T-helper 2 cell treated with Interferon-gamma antibody and Interleukin-4, amounts not matched to agents 5 μg/mL and 100 μg/mL, for 36 hours (primary cell): ENCODE results near the gene BASP1.

Experiments used
- DNase-seq: peaks from one replicate; pipeline ENCODE4 v3.0.0; 2021; ENCODE audit warnings: low spot score
- H3K27ac Mint-ChIP-seq: one replicate; pipeline ENCODE4 v1.8.0; 2021; ENCODE audit warnings: mild to moderate bottlenecking, mixed read lengths
- H3K27me3 Mint-ChIP-seq: one replicate; pipeline ENCODE4 v1.8.0; 2021; ENCODE audit warnings: low read depth, mixed read lengths
- H3K36me3 Mint-ChIP-seq: one replicate; pipeline ENCODE4 v1.8.0; 2021; ENCODE audit warnings: low read depth, mixed read lengths
- H3K4me1 Mint-ChIP-seq: one replicate; pipeline ENCODE4 v1.8.0; 2021; ENCODE audit warnings: low read depth, mixed read lengths
- H3K4me3 Mint-ChIP-seq: one replicate; pipeline ENCODE4 v1.8.0; 2022; ENCODE audit warnings: mild to moderate bottlenecking, moderate library complexity, mixed read lengths
- H3K9me3 Mint-ChIP-seq: one replicate; pipeline ENCODE4 v1.8.0; 2021; ENCODE audit warnings: mixed read lengths

Gene BASP1

GRCh38 chr5:17260549-17260948 is 43.1 kb downstream of the BASP1 start:
- Mint-ChIP-seq H3K27me3 (no peaks in the 10 kb centered on the region), H3K4me1 (no peaks in the 10 kb centered on the region), H3K4me3 (no peak overlapping the region), H3K9me3 (peaks cover 3% of the 10 kb centered on the region), H3K36me3 (no peaks in the 10 kb centered on the region), H3K27ac (no peak overlapping the region)
- no peak for DNase-seq

GRCh38 chr5:17261075-17261474 is 43.6 kb downstream of the BASP1 start:
- Mint-ChIP-seq H3K4me3 (no peak overlapping the region), H3K4me1 (no peaks in the 10 kb centered on the region), H3K9me3 (peaks cover 3% of the 10 kb centered on the region), H3K27me3 (no peaks in the 10 kb centered on the region), H3K36me3 (no peaks in the 10 kb centered on the region), H3K27ac (no peak overlapping the region)
- DNase-seq = no peak

- Mint-ChIP-seq H3K4me1 (no peaks in the 10 kb centered on the region), H3K9me3 (peaks cover 3% of the 10 kb centered on the region), H3K27ac (no peak overlapping the region), H3K4me3 (no peak overlapping the region), H3K27me3 (no peaks in the 10 kb centered on the region), H3K36me3 (no peaks in the 10 kb centered on the region)
- DNase-seq = no peak
These were observed 47.6 kb downstream of the BASP1 start for GRCh38 chr5:17265041-17265440.

GRCh38 chr5:17267106-17267505 is 49.7 kb downstream of the BASP1 start:
- no peak overlapping the region for H3K4me3 Mint-ChIP-seq
- H3K27ac Mint-ChIP-seq = no peak overlapping the region
- no peaks in the 10 kb centered on the region for H3K36me3 Mint-ChIP-seq
- H3K4me1 Mint-ChIP-seq = no peaks in the 10 kb centered on the region
- DNase-seq = no peak
- no peaks in the 10 kb centered on the region for H3K9me3 Mint-ChIP-seq
- H3K27me3 Mint-ChIP-seq = no peaks in the 10 kb centered on the region

DNA sequence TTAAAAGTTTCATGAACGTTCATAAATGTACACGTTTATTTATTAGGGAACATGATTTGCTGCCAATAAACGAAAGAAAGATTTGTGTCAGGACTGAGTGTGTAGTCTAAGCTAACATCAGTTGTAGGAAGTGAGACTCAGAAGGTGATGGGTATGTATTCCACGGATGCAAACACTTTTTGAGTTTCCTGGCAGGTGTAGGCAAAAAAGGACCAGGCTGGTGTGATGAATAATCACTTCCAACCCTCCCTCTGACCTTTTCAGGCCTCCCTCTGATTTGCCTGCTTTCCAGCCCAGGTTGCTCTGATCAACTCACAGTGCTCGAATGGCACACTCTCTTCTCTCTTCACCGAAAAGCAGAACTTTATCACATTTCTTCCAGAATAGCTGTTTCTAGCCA is 51.8 kb downstream of the BASP1 start:
- H3K27me3 Mint-ChIP-seq = no peaks in the 10 kb centered on the region
- H3K9me3 Mint-ChIP-seq = no peaks in the 10 kb centered on the region
- no peaks in the 10 kb centered on the region for H3K36me3 Mint-ChIP-seq
- no peak overlapping the region for H3K4me3 Mint-ChIP-seq
- no peaks in the 10 kb centered on the region for H3K4me1 Mint-ChIP-seq
- DNase-seq = no peak
- no peak overlapping the region for H3K27ac Mint-ChIP-seq

DNA sequence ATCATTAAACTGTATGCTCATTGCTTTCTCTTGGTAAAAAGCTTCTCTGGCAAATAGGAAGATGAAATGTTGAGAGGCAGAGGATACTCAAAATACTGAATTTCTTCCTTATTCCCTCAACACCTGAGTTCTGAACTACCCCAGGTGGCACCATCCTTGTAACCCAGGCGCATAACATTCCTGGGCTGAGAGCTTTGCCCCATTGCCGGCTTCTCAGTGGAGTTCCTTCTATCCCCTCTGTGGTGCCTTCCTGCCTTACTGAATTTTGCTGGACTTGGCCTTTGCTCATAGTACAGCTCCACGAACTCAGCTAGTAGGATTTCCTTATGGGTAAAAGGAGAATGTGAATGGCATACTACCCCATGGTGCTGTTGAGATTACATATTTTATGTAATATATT is 54.7 kb downstream of the BASP1 start:
- H3K4me3 Mint-ChIP-seq = no peak overlapping the region
- no peaks in the 10 kb centered on the region for H3K4me1 Mint-ChIP-seq
- no peaks in the 10 kb centered on the region for H3K27me3 Mint-ChIP-seq
- DNase-seq = no peak
- H3K27ac Mint-ChIP-seq = no peak overlapping the region
- no peaks in the 10 kb centered on the region for H3K9me3 Mint-ChIP-seq
- no peaks in the 10 kb centered on the region for H3K36me3 Mint-ChIP-seq

DNA sequence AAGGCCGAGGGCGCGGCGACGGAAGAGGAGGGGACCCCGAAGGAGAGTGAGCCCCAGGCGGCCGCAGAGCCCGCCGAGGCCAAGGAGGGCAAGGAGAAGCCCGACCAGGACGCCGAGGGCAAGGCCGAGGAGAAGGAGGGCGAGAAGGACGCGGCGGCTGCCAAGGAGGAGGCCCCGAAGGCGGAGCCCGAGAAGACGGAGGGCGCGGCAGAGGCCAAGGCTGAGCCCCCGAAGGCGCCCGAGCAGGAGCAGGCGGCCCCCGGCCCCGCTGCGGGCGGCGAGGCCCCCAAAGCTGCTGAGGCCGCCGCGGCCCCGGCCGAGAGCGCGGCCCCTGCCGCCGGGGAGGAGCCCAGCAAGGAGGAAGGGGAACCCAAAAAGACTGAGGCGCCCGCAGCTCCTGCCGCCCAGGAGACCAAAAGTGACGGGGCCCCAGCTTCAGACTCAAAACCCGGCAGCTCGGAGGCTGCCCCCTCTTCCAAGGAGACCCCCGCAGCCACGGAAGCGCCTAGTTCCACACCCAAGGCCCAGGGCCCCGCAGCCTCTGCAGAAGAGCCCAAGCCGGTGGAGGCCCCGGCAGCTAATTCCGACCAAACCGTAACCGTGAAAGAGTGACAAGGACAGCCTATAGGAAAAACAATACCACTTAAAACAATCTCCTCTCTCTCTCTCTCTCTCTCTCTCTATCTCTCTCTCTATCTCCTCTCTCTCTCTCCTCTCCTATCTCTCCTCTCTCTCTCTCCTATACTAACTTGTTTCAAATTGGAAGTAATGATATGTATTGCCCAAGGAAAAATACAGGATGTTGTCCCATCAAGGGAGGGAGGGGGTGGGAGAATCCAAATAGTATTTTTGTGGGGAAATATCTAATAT is 58.1 kb downstream of the BASP1 start:
- Mint-ChIP-seq H3K4me1 (no peaks in the 10 kb centered on the region), H3K27ac (no peak overlapping the region), H3K4me3 (no peak overlapping the region), H3K9me3 (no peaks in the 10 kb centered on the region), H3K27me3 (no peaks in the 10 kb centered on the region), H3K36me3 (no peaks in the 10 kb centered on the region)
- no peak for DNase-seq

GRCh38 chr5:17276445-17276844 is 59.0 kb downstream of the BASP1 start:
- Mint-ChIP-seq H3K9me3 (no peaks in the 10 kb centered on the region), H3K4me1 (no peaks in the 10 kb centered on the region), H3K27ac (no peak overlapping the region), H3K27me3 (no peaks in the 10 kb centered on the region), H3K4me3 (no peak overlapping the region), H3K36me3 (no peaks in the 10 kb centered on the region)
- no peak for DNase-seq

DNA sequence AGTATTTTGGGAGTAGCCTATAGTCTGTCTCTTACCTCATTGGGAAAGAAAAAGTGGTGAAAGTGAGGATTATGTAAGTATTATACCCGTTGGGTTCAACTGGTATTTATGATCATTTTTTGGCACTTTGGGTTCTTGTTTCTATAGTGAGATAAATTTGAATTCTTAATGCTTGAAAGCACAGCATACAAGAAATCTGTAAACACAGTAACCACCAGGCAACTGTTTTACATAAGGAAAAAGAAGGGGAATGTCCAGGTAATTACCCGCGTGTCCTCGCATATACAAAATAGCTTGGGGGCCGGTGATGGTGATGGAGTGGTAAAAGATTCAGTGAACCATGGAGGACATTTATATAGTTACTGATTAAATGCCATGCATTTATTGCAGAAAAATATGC is 60.5 kb downstream of the BASP1 start:
- H3K4me3 Mint-ChIP-seq = no peak overlapping the region
- H3K4me1 Mint-ChIP-seq = no peaks in the 10 kb centered on the region
- no peak for DNase-seq
- H3K36me3 Mint-ChIP-seq = no peaks in the 10 kb centered on the region
- no peak overlapping the region for H3K27ac Mint-ChIP-seq
- H3K9me3 Mint-ChIP-seq = no peaks in the 10 kb centered on the region
- no peaks in the 10 kb centered on the region for H3K27me3 Mint-ChIP-seq

- H3K4me3 Mint-ChIP-seq = no peak overlapping the region
- H3K27ac Mint-ChIP-seq = no peak overlapping the region
- no peak for DNase-seq
- no peaks in the 10 kb centered on the region for H3K9me3 Mint-ChIP-seq
- H3K4me1 Mint-ChIP-seq = no peaks in the 10 kb centered on the region
- H3K27me3 Mint-ChIP-seq = no peaks in the 10 kb centered on the region
- H3K36me3 Mint-ChIP-seq = no peaks in the 10 kb centered on the region
These were observed 61.5 kb downstream of the BASP1 start for GRCh38 chr5:17278931-17279330.

- no peaks in the 10 kb centered on the region for H3K4me1 Mint-ChIP-seq
These were observed 62.1 kb downstream of the BASP1 start for GRCh38 chr5:17279487-17279886.

GRCh38 chr5:17282283-17283120 is 65.1 kb downstream of the BASP1 start:
- Mint-ChIP-seq H3K4me1 (no peaks in the 10 kb centered on the region), H3K4me3 (no peak overlapping the region), H3K27ac (no peak overlapping the region), H3K9me3 (peaks cover 4% of the 10 kb centered on the region), H3K36me3 (no peaks in the 10 kb centered on the region), H3K27me3 (no peaks in the 10 kb centered on the region)
- DNase-seq = no peak

More at GRCh38 chr5:17279487-17279886, 62.1 kb downstream of the BASP1 start:
- no peak overlapping the region for H3K4me3 Mint-ChIP-seq
- H3K36me3 Mint-ChIP-seq = no peaks in the 10 kb centered on the region
- DNase-seq = no peak
- no peaks in the 10 kb centered on the region for H3K9me3 Mint-ChIP-seq
- no peak overlapping the region for H3K27ac Mint-ChIP-seq
- H3K27me3 Mint-ChIP-seq = no peaks in the 10 kb centered on the region

GRCh38 chr5:17283121-17283415 is 65.6 kb downstream of the BASP1 start:
- H3K27me3 Mint-ChIP-seq = no peaks in the 10 kb centered on the region
- H3K36me3 Mint-ChIP-seq = no peaks in the 10 kb centered on the region
- H3K4me3 Mint-ChIP-seq = no peak overlapping the region
- peaks cover 8% of the 10 kb centered on the region for H3K9me3 Mint-ChIP-seq
- no peak overlapping the region for H3K27ac Mint-ChIP-seq
- no peak for DNase-seq
- H3K4me1 Mint-ChIP-seq = no peaks in the 10 kb centered on the region

GRCh38 chr5:17287501-17288155 is 70.2 kb downstream of the BASP1 start:
- no peaks in the 10 kb centered on the region for H3K4me1 Mint-ChIP-seq
- DNase-seq = no peak
- no peaks in the 10 kb centered on the region for H3K27me3 Mint-ChIP-seq
- H3K36me3 Mint-ChIP-seq = no peaks in the 10 kb centered on the region
- H3K27ac Mint-ChIP-seq = no peak overlapping the region
- no peak overlapping the region for H3K4me3 Mint-ChIP-seq
- peaks cover 24% of the 10 kb centered on the region for H3K9me3 Mint-ChIP-seq
